HG03045 (cell line): ENCODE results near the gene HOXA9.

Experiments
- ATAC-seq: cut with Tn5 transposase; IDR thresholded peaks from one replicate; pipeline ENCODE4 v1.9.1; 2021; ENCODE audit warnings: mild to moderate bottlenecking, moderate library complexity; ENCODE audit not compliant: unreplicated experiment

Gene HOXA9

DNA sequence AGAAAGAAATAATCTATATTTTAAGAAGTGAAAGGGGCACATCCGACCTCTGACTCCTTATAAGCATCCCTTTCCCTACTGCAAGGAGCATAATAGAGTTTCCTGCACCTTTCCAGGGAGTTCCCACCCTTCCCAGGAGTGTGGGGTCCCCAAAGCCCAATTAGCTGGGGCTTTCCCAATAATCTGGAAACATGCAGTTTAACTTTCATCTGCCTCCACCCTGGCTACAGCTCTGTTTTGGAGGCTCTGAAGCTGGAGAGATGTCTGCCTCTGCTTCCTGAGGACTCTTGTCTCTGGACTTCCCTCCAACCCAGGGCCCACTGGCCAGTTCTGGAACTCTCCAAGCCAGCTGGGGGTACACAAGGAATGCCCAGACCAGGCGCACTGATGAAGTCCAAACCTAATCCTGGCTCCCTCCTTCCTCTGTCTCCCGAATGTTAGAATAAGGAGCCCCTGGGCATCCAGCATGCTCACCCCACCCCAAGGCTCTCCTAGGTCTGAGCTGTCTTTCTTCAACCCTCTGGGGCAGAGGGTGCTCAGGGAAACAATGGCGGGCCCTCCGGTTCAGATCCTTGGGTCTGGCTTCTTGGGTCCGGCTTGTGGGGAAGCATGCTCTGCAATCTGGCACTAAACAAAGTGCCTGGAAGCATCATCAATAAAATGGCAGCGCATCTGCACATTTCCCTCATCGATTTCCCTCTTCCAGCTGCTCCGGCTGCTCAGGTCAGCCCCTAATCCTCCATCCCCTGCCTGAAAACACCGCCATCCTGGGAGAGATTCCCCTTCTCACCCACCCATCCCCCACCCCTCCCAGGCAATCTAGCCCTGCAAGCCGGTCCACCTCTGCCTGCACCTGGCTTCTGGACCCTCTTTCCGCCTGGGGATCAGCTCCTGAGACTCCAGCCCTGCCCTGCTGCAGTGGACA lies 48.1 kb downstream of the HOXA9 start:
- ATAC-seq = no peak

DNA sequence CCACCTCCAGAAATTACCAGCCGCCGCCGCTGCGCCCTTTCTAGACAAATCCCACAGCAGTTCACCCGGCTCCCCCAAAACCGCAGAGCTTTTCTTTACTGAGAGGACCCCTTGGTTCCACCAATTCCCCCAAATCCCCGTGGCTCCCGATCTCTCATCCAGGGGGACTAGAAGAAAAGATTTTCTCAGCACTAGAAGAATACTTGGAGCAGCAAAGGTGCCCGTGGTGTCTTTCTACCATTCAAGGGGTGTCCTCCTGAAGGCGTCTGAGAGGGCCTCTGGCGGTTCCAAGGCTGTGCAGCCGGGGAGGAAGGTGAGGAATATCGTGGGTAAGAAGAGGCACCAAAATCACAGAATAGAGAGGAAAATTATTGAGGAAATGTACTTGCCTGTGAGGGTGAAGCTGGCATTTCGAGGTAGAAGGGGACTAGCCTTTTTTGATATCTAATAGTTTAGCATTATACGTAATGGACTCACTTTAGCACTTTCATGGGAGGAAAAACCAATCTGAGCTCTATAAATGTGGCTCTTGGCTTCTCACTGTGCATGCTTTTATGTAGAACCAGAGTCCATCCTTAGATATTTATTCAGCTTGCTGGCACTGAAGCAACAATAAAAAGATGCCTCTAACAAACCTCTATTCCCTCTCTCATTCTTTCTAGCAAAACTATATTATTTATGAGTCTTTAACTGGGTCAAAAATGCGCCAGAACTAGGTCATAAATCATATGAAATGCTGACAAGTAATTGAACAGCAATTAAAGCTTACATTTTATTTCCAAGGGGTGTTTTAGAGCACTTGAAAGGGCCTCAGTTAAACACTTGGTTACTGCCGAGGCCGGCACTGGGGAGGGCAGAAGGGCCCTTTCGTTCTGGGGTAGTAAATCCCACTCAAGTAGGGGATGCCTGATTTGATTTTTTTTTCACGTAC lies 49.0 kb downstream of the HOXA9 start:
- no peak for ATAC-seq

- no peak for ATAC-seq
These were observed 49.9 kb downstream of the HOXA9 start for GRCh38 chr7:27115221-27116026.

DNA sequence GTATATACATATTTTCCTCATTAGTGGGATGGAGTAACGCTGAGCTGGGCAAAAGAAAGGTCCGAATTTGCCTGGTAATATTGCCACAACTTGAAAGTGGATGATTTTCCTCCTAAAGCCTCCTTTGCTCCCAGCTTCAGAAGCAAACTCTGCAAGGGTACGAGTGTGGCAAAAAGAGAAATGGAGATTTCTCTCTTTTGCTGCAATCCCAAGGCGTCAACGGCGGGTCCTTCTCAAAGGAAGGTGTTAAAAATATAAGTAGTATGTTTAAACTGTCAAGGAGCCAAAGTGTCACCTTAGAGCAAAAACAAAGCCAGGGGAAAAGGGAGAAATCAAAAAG lies 50.5 kb downstream of the HOXA9 start:
- ATAC-seq = no peak

- no peak for ATAC-seq
These were observed 51.2 kb downstream of the HOXA9 start for GRCh38 chr7:27113991-27114769.

GRCh38 chr7:27112955-27113949 lies 52.1 kb downstream of the HOXA9 start:
- no peak for ATAC-seq
